Immature natural killer cell (primary cell): ENCODE results near the gene ATP12A. TPM values are rescaled to one million over a fixed set of nuclear protein-coding genes. Genes with fewer than 3 reads are reported as not detected.
A peak's percentile ranks its signal among the peaks of the same experiment; 100 is the strongest.
"Not testable (repeated sequence)": the region's sequence is repeated elsewhere in the genome, so short reads cannot be mapped to it uniquely, and the experiment has no call there.

ENCODE experiments used
- DNase-seq, 3 donors: peaks; one replicate each; pipeline ENCODE4 v3.0.0; 2022; ENCODE audit warnings: mixed read lengths in 1 of 3
- H3K27ac Mint-ChIP-seq, 6 donors: one replicate each; pipeline ENCODE4 v1.8.0; 2020; ENCODE audit warnings: mixed read lengths in 6 of 6, mild to moderate bottlenecking in 5 of 6, inconsistent platforms in 4 of 6, moderate library complexity in 3 of 6
- H3K27me3 Mint-ChIP-seq, 3 donors: one replicate each; pipeline ENCODE4 v1.8.0; 2020 to 2021; ENCODE audit warnings: low read depth in 3 of 3, mild to moderate bottlenecking in 3 of 3, mixed read lengths in 3 of 3, moderate library complexity in 3 of 3, inconsistent platforms in 1 of 3
- H3K36me3 Mint-ChIP-seq, 3 donors: one replicate each; pipeline ENCODE4 v1.8.0; 2020; ENCODE audit warnings: mixed read lengths in 3 of 3, inconsistent platforms in 2 of 3, mild to moderate bottlenecking in 2 of 3
- H3K4me1 Mint-ChIP-seq, 2 donors: one replicate each; pipeline ENCODE4 v1.8.0; 2020; ENCODE audit warnings: inconsistent platforms in 2 of 2, mild to moderate bottlenecking in 2 of 2, mixed read lengths in 2 of 2, moderate library complexity in 1 of 2
- H3K4me3 Mint-ChIP-seq, 5 donors: one replicate each; pipeline ENCODE4 v1.8.0; 2020; ENCODE audit warnings: mild to moderate bottlenecking in 5 of 5, mixed read lengths in 5 of 5, inconsistent platforms in 3 of 5, moderate library complexity in 3 of 5
- H3K9me3 Mint-ChIP-seq, 6 donors: one replicate each; pipeline ENCODE4 v1.8.0; 2020; ENCODE audit warnings: mild to moderate bottlenecking in 6 of 6, mixed read lengths in 6 of 6, inconsistent platforms in 4 of 6, moderate library complexity in 3 of 6
- polyA plus RNA-seq, 3 donors: library from polyadenylated mRNA; unstranded; fragments of 300-500 nt; fragmentation: Illumina TruSeq; gene quantifications; one replicate each; pipeline ENCODE4 v1.2.3, GENCODE V29; 2021

Gene ATP12A
- polyA plus RNA-seq, 3 donors from 2014 or later, result not detected

DNA sequence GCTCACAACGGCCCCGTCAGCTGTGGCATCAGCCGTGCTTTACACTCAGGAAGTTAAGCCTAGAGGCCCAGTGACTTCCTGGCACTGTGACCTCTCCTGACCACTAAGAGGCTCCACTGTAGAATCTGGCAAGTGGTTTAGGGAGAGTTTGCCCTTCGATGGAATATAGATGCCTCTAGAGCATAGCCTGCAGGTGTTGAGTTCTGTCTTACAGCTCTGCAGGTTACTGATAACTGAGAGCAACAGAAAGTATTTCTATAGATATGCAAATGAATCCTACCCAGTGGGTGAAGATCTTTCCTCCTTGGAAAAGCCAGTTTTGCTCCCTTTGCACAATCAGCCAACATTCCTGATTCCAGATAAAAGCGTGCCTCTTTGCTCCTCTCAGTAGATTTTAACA lies 35.8 kb downstream of the ATP12A start:
- no peaks in the 10 kb centered on the region for H3K9me3 Mint-ChIP-seq
- H3K27ac Mint-ChIP-seq, result no peak overlapping the region
- H3K4me1 Mint-ChIP-seq, result peaks cover 5 to 6% of the 10 kb centered on the region in 2 donors

DNA sequence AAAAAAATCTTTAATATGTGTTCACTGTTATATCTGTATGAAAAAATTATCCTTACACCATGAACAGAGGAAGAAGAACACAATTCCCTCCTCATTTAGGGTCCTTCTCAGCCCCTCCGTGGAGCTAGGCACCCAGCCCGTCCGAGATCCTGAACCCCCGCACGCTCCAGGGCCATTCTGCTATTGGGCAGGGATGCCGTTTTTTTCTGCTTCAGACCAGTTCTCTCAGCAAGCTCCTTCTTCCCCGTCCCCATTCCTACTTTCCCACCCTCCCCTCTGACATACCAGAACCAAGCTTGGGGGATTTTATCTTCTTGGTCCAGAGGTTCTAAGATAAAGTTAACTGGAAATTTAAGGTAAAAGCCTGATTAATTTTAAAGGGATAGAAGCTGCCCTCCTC lies 36.2 kb downstream of the ATP12A start:
- H3K27me3 Mint-ChIP-seq, result peaks cover 2 to 9% (median 3%) of the 10 kb centered on the region in 3 donors
- H3K4me1 Mint-ChIP-seq, result peaks cover 5 to 6% of the 10 kb centered on the region in 2 donors
- no peaks in the 10 kb centered on the region for H3K36me3 Mint-ChIP-seq
- no peak overlapping the region for H3K4me3 Mint-ChIP-seq
- H3K27ac Mint-ChIP-seq, result no peak overlapping the region
- no peaks in the 10 kb centered on the region for H3K9me3 Mint-ChIP-seq
- no peak for DNase-seq

More for the DNA sequence above, 35.8 kb downstream of the ATP12A start:
- Mint-ChIP-seq H3K36me3 (no peaks in the 10 kb centered on the region), H3K4me3 (no peak overlapping the region), H3K27me3 (peaks cover 2 to 9% (median 3%) of the 10 kb centered on the region in 3 donors)
- no peak for DNase-seq

DNA sequence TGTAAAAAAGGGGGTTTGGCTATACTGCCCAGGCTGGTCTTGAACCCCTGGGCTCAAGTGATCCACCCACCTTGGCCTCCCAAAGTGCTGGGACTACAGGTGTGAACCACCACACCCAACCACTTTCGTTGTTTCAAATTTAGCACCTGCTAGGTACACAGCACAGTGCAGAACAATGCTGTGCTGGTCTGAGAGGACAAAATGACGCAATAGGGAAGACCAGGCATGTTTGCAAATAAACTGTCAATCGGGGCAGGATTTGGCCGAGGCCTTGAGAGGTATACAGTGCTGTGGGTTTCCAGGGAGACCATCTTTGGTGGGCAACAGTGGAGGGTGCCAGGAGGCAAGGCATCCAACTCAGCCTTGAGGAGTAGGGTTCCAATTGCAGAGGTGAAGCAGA lies 37.0 kb downstream of the ATP12A start:
- peaks cover 5 to 6% of the 10 kb centered on the region in 2 donors for H3K4me1 Mint-ChIP-seq
- H3K36me3 Mint-ChIP-seq, result no peaks in the 10 kb centered on the region
- no peak overlapping the region for H3K27ac Mint-ChIP-seq
- H3K4me3 Mint-ChIP-seq, result no peak overlapping the region
- no peak for DNase-seq
- peaks cover 3 to 9% (median 3%) of the 10 kb centered on the region in 3 donors for H3K27me3 Mint-ChIP-seq
- no peaks in the 10 kb centered on the region for H3K9me3 Mint-ChIP-seq

DNA sequence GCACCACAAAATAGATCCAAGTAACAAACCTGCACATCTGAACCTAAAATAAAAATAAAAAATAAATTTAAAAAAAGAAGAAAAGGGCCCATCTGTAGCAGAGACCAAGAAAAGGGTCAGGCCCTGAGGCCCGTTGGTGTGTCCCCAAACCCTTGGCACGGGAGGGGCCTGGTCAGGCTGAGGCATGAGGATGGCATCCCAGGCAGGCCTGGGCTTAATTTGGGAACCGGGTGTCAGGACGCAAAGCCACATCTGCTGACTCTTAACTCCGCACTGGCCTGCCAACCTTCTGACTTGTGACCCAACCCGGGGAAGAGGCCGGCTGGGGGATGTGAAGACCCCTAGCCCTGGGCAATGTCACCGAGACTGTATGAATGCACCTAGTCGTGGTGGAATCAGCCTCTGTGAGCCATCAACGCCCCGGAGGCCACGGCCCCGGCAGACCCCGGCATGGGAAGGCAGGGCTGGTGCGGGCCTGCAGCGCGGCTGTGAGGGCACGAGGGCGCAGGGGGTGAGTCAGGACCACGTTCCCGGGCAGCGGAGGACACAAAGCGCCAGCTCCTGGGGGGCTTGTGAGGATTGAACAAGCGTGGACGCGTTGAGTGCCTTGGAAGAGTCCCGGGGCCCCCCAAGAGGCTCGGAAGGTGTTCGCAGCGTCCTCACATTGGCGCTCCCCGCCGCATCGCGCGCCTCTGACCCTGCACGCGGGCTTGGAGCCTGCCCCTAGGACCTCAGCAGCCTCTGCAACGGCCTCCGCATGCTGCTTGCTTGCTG lies 38.2 kb downstream of the ATP12A start:
- H3K27ac Mint-ChIP-seq, result no peak overlapping the region
- DNase-seq, result no peak
- H3K4me1 Mint-ChIP-seq, result peaks cover 5 to 6% of the 10 kb centered on the region in 2 donors
- no peak overlapping the region for H3K4me3 Mint-ChIP-seq
- peaks cover 1 to 9% (median 3%) of the 10 kb centered on the region in 3 donors for H3K27me3 Mint-ChIP-seq
- no peaks in the 10 kb centered on the region for H3K9me3 Mint-ChIP-seq
- no peaks in the 10 kb centered on the region for H3K36me3 Mint-ChIP-seq

DNA sequence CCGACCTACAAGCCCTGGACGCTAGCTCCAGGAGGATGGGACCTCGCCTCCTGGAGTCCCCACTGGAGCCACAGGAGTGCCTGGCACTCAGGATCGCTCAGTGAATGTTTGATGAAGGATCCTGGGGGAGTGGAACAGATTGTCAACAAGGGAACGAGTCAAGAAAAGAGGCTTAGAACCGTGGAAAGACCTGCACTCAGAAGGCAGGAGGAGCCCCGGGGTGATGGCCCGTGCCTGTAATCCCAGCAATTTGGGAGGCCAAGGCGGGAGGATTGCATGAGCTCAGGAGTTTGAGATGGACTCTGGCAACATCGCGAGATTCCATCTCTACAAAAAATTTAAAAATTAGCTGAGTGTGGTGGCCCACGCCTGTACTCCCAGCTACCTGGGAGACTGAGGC lies 38.9 kb downstream of the ATP12A start:
- H3K9me3 Mint-ChIP-seq, result no peaks in the 10 kb centered on the region
- no peak overlapping the region for H3K27ac Mint-ChIP-seq
- H3K4me3 Mint-ChIP-seq, result no peak overlapping the region
- DNase-seq, result no peak
- H3K27me3 Mint-ChIP-seq, result peaks cover 1 to 9% (median 3%) of the 10 kb centered on the region in 3 donors
- no peaks in the 10 kb centered on the region for H3K36me3 Mint-ChIP-seq
- peaks cover 5 to 6% of the 10 kb centered on the region in 2 donors for H3K4me1 Mint-ChIP-seq

DNA sequence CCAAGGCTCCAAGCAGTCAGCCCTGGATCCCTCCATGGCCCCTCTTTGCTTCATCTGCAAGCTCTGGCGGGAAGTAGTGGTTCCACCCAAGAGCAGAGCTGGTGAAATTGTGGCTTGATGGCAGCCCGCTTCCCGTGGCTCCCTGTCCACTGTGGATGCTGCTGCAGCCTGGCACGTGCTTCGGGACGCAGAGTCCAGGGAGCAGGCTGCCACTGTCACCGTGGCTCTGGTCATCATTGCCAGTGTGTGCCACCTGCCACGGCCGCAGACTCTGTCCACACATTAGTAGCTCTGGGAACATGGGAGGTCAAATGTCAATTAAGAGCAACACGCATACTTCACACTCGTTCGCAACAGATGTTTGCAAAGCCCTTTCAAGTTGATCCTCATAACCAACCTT lies 43.0 kb downstream of the ATP12A start:
- Mint-ChIP-seq H3K9me3 (no peaks in the 10 kb centered on the region), H3K27me3 (peaks cover 1 to 4% (median 3%) of the 10 kb centered on the region in 3 donors), H3K36me3 (no peaks in the 10 kb centered on the region), H3K27ac (no peak overlapping the region), H3K4me3 (no peak overlapping the region), H3K4me1 (no peaks in the 10 kb centered on the region)
- no peak for DNase-seq

DNA sequence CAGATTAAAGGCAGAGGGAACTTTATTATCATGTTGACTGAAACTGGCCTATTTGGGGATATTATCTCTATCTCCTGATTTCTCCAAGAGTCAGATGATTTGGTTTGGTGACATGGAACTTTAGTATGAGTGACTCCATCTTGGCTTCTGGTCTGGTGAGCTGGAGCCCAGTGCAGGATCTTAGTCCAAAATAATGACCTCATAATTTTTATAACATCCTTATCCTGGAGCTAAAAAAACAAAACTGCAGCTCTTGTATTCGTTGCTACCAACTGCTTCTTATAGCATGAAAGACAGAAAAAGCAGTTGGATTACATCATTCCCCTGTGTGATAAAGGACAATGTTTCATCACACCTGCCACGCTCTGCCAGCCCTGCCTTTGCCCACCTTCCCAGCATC lies 44.5 kb downstream of the ATP12A start:
- no peaks in the 10 kb centered on the region for H3K36me3 Mint-ChIP-seq
- H3K27ac Mint-ChIP-seq, result no peak overlapping the region
- peaks cover 0 to 4% (median 1%) of the 10 kb centered on the region in 3 donors for H3K27me3 Mint-ChIP-seq
- H3K9me3 Mint-ChIP-seq, result no peaks in the 10 kb centered on the region
- no peak overlapping the region for H3K4me3 Mint-ChIP-seq
- no peaks in the 10 kb centered on the region for H3K4me1 Mint-ChIP-seq
- no peak for DNase-seq

DNA sequence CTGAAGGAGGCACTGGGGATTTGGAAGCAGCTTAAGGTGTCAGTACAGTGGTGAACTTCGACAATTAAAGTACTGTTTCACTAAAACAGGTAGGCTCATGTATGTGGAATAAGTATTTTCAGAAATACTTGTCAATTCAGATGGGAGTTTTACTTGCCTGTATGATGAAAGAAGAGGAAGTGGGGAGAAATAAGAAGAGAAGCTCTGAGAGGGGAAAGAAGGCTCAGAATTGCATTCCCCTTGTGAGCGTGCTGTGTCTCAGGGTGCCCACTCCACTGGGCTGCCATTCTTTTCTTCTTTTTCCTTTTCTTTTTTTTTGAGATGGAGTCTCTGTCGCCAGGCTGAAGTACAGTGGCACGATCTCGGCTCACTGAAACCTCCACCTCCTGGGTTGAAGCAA lies 45.2 kb downstream of the ATP12A start:
- Mint-ChIP-seq H3K4me1 (no peaks in the 10 kb centered on the region), H3K27ac (no peak overlapping the region), H3K27me3 (peaks cover 0 to 2% (median 1%) of the 10 kb centered on the region in 3 donors), H3K36me3 (no peaks in the 10 kb centered on the region), H3K4me3 (no peak overlapping the region), H3K9me3 (no peaks in the 10 kb centered on the region)
- DNase-seq, result no peak

DNA sequence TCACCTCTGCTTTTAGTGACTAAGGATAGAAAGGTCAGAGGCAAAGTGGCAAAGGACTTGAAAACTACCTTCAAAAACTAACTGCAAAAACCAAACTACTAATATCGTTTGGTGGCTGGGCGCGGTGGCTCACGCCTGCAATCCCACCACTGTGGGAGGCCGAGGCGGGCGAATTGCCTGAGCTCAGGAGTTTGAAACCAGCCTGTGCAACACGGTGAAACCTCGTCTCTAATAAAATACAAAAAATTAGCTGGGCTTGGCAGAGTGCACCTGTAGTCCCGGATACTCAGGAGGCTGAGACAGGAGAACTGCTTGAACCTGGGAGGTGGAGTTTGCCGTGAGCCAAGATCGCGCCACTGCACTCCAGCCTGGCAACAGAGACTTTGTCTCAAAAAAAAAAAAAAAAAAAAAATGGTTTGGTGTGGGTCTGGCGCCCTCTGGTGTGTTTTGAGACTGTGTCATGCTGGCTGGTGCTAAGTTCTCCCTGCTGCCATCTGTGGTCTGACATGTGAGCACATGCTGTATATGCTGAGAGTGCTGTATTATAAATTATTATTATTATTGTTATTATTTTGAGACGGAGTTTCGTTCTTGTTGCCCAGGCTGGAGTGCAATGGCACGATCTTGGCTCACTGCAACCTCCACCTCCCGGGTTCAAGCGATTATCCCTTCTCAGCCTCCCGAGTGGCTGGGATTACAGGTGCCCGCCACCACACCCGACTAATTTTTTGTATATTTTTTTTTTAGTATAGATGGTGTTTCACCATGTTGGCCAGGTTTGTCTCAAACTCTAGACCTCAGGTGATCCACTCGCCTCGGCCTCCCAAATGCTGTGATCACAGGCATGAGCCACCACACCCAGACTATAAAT lies 47.8 kb downstream of the ATP12A start:
- peaks cover 0 to 6% (median 2%) of the 10 kb centered on the region in 3 donors for H3K27me3 Mint-ChIP-seq
- H3K27ac Mint-ChIP-seq, result no peak overlapping the region
- peak; percentile 68 to 78 (median 76) for DNase-seq
- H3K9me3 Mint-ChIP-seq, result peaks cover 0 to 8% (median 1%) of the 10 kb centered on the region in 6 donors
- H3K36me3 Mint-ChIP-seq, result no peaks in the 10 kb centered on the region
- no peaks in the 10 kb centered on the region for H3K4me1 Mint-ChIP-seq
- no peak overlapping the region for H3K4me3 Mint-ChIP-seq

DNA sequence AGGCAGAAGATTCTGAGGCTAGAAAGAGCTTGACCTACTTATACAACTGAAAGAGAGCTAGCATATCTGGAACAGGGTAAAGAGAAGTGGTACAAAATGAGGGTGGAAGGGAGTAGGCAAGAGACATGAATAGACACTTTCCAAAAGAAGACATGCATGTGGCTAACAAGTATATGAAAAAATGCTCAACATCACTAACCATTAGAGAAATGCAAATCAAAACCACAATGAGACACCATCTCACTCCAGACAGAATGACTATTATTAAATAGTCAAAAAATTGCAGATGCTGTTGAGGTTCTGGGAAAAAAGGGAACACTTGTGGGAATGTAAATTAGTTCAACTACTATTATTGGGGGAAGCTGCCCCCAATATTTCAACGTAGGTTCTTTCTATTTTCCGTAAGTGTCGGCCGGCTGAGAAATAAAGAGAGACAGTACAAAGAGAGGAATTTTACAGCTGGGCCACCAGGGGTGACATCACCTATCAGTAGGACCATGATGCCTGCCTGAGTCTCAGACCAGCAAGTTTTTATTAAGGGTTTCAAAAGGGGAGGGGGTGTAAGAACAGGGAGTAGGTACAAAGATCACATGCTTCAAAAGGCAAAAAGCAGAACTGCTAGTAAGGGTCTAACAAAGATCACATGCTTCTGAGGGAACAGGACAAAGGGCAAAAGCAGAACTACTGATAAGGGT lies 50.8 kb downstream of the ATP12A start:
- H3K27ac Mint-ChIP-seq, DNase-seq, H3K36me3 Mint-ChIP-seq, H3K9me3 Mint-ChIP-seq, H3K27me3 Mint-ChIP-seq, H3K4me3 Mint-ChIP-seq, H3K4me1 Mint-ChIP-seq: not testable (repeated sequence)

DNA sequence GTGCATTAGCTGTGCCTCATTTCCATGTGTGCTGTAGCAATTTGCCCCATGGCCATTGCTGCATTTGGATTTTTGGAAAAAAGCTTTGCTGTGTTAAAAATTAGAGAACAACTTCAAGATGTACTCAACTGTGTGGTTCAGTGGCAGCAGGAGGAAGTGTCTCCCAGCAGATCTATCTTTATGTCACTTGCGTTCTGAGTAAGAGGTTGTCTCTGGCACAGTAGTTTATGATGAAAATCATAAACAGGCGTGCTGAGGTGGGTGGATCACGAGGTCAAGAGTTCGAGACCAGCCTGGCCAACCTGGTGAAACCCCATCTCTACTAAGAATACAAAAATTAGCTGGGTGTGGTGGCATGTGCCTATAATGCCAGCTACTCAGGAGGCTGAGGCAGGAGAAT lies 54.7 kb downstream of the ATP12A start:
- H3K27me3 Mint-ChIP-seq, result peaks cover 2 to 7% (median 2%) of the 10 kb centered on the region in 3 donors
- H3K4me3 Mint-ChIP-seq, result no peak overlapping the region

DNA sequence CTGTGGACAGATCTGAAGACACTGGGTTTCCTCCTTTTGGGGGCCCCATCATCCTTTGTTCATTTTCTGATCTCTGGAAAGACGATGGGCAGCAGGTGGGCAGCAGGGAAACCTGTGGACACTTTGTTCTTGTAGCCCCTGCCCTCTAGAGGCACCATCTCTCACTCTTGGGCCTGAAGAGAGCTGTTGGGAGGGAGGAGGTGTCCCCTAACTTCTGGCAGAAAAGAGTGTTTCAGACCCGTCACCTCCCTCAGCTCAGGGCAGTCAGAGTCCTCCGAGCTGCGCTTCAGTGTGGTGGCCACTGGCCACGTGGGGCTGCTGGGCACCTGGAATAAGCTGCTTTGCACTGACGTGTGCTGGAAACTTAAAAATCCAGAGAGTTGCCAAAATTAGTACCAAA lies 56.8 kb downstream of the ATP12A start:
- Mint-ChIP-seq H3K4me1 (no peaks in the 10 kb centered on the region), H3K36me3 (no peaks in the 10 kb centered on the region), H3K27me3 (peaks cover 2 to 6% (median 2%) of the 10 kb centered on the region in 3 donors), H3K27ac (no peak overlapping the region), H3K4me3 (no peak overlapping the region), H3K9me3 (no peaks in the 10 kb centered on the region)
- DNase-seq, result no peak

More for the DNA sequence above, 54.7 kb downstream of the ATP12A start:
- Mint-ChIP-seq H3K36me3 (no peaks in the 10 kb centered on the region), H3K4me1 (no peaks in the 10 kb centered on the region), H3K9me3 (peaks cover 0 to 8% (median 1%) of the 10 kb centered on the region in 6 donors), H3K27ac (no peak overlapping the region)
- no peak for DNase-seq

DNA sequence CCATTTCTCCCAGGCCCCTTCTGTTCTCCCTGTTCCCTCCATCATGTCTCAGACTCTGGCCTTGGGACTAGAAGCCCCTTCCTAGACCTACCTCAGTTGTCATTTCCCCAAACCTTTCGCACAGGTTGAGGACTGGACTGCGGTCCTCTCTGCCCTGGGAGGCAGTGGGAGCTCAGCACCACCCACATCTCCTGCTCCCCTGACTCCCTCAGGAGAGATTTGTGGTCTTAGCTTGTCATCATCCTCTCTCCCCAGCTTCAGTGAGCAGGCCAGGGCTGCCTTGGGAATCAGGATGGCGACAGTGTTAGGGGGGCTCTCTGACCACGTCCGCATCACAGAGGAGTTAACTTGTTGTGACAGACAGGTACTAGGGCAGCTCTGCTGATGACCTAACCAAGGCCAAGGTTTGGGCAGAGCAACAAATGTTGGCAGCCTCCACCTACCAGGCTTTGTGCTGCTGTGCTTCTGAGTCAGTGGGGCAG lies 58.2 kb downstream of the ATP12A start:
- no peak for DNase-seq
- no peaks in the 10 kb centered on the region for H3K9me3 Mint-ChIP-seq
- no peaks in the 10 kb centered on the region for H3K36me3 Mint-ChIP-seq
- no peak overlapping the region for H3K4me3 Mint-ChIP-seq
- no peaks in the 10 kb centered on the region for H3K4me1 Mint-ChIP-seq
- H3K27me3 Mint-ChIP-seq, result peaks cover 0 to 2% (median under 1%) of the 10 kb centered on the region in 3 donors
- no peak overlapping the region for H3K27ac Mint-ChIP-seq
